GM12878 (cell line): ENCODE measurements around the gene ITGAD. TPM values are rescaled to one million over a fixed set of nuclear protein-coding genes. Genes with fewer than 3 reads are reported as not detected.
A peak's percentile ranks its signal among the peaks of the same experiment; 100 is the strongest.

ENCODE experiments used
- ATF7 ChIP-seq: fragments of 450-650 bp; IDR thresholded peaks from 2 replicates; pipeline ENCODE4 v1.6.1; 2016; ENCODE audit warnings: low read depth, mild to moderate bottlenecking
- CBFB ChIP-seq: IDR thresholded peaks from 2 replicates; pipeline ENCODE4 v1.6.1; 2016; ENCODE audit warnings: antibody characterized with exemption, low read depth
- CBX3 ChIP-seq: fragments of 200-600 bp; sonication (generic); IDR thresholded peaks from 2 replicates; pipeline ENCODE4 v1.6.1; 2016; ENCODE audit warnings: low read depth, borderline replicate concordance
- CHD4 ChIP-seq: fragments of 200-600 bp; sonication (generic); IDR thresholded peaks from 2 replicates; pipeline ENCODE4 v1.6.1; 2016; ENCODE audit warnings: mild to moderate bottlenecking
- EGR1 ChIP-seq, 2 experiments: IDR thresholded peaks; 1 replicate in 1 of 2; 2 replicates in 1 of 2; pipeline ENCODE4 v1.6.1; 2011 to 2012; ENCODE audit warnings: low read depth in 2 of 2, low read length in 2 of 2, borderline replicate concordance in 1 of 2, mild to moderate bottlenecking in 1 of 2, moderate library complexity in 1 of 2
- EP300 ChIP-seq, 2 experiments: fragments of 150-350 bp in 1 of 2; IDR thresholded peaks; 2 replicates each; pipeline ENCODE4 v1.6.1; 2011 to 2012; ENCODE audit warnings: low read depth in 2 of 2, low read length in 2 of 2, borderline replicate concordance in 1 of 2, improper control_type of control experiment in 1 of 2, inconsistent platforms in 1 of 2; ENCODE audit not compliant: control insufficient read depth in 1 of 2
- GABPA ChIP-seq: IDR thresholded peaks from 2 replicates; pipeline ENCODE4 v1.6.1; 2014; ENCODE audit warnings: antibody characterized with exemption, low read depth, mild to moderate bottlenecking, inconsistent platforms
- MEF2B ChIP-seq: fragments of 450-650 bp; IDR thresholded peaks from 2 replicates; pipeline ENCODE4 v1.6.1; 2018; ENCODE audit warnings: mild to moderate bottlenecking, moderate library complexity; ENCODE audit not compliant: partially characterized antibody, poor library complexity, severe bottlenecking
- MTA2 ChIP-seq: fragments of 450-650 bp; IDR thresholded peaks from 2 replicates; pipeline ENCODE4 v1.6.1; 2016; ENCODE audit warnings: low read depth, mild to moderate bottlenecking, moderate library complexity
- MXI1 ChIP-seq: fragments of 150-350 bp; IDR thresholded peaks from 2 replicates; pipeline ENCODE4 v1.6.1; 2011; ENCODE audit warnings: low read depth, mild to moderate bottlenecking, inconsistent platforms, low read length, improper control_type of control experiment
- PAX8 ChIP-seq: fragments of 450-650 bp; IDR thresholded peaks from 2 replicates; pipeline ENCODE4 v1.6.1; 2017; ENCODE audit warnings: mild to moderate bottlenecking, moderate library complexity
- POLR2A ChIP-seq: IDR thresholded peaks from 2 replicates; pipeline ENCODE4 v1.6.1; 2011; ENCODE audit warnings: low read depth, mild to moderate bottlenecking, low read length
- POLR2AphosphoS5 ChIP-seq: IDR thresholded peaks from 2 replicates; pipeline ENCODE4 v1.6.1; 2011; ENCODE audit warnings: mild to moderate bottlenecking, low read length, inconsistent platforms
- POU2F2 ChIP-seq: IDR thresholded peaks from 3 replicates; pipeline ENCODE4 v1.6.1; 2011; ENCODE audit warnings: low read depth, mild to moderate bottlenecking, low read length, borderline replicate concordance
- RELA ChIP-seq: fragments of 450-650 bp; IDR thresholded peaks from 2 replicates; pipeline ENCODE4 v1.8.0; 2014; ENCODE audit warnings: borderline replicate concordance; ENCODE audit not compliant: partially characterized antibody
- RUNX3 ChIP-seq: IDR thresholded peaks from 2 replicates; pipeline ENCODE4 v1.6.1; 2012; ENCODE audit warnings: low read length, inconsistent platforms
- SIN3A ChIP-seq: IDR thresholded peaks from 2 replicates; pipeline ENCODE4 v1.6.1; 2012; ENCODE audit warnings: low read depth, low read length, improper control_type of control experiment
- SP1 ChIP-seq: IDR thresholded peaks from one replicate; pipeline ENCODE4 v1.6.1; 2011; ENCODE audit warnings: low read depth, low read length
- YY1 ChIP-seq: IDR thresholded peaks from 2 replicates; pipeline ENCODE4 v1.6.1; 2011; ENCODE audit warnings: low read depth, mild to moderate bottlenecking, low read length
- ZNF384 ChIP-seq: IDR thresholded peaks from 2 replicates; pipeline ENCODE4 v1.6.1; 2012; ENCODE audit warnings: low read depth, mild to moderate bottlenecking, low read length, improper control_type of control experiment, borderline replicate concordance
- polyA plus RNA-seq, 11 experiments: library from polyadenylated mRNA; depleted of rRNA in 4 of 11; unstranded in 6 of 11; stranded (reverse) in 5 of 11; fragments of >200 nt; fragmentation: Nextera tagmentation in 4 of 11; fragmentation: Illumina TruSeq in 1 of 11; extraction: Ambion mirVana in 4 of 11; extraction: Trizol in 1 of 11; gene quantifications; 1 replicate in 1 of 11; 2 replicates in 10 of 11; pipeline versions ENCODE4 v1.2.1 to v1.2.3, GENCODE V29; 2011 to 2016; ENCODE audit warnings: inconsistent platforms in 2 of 11, missing spikeins in 2 of 11, low read depth in 1 of 11
- total RNA-seq, 4 experiments: library from RNA; depleted of rRNA in 3 of 4; stranded (reverse); fragments of >200 nt in 3 of 4; fragmentation: Illumina TruSeq in 1 of 4; extraction: Trizol in 1 of 4; gene quantifications; 2 replicates each; pipeline versions ENCODE4 v1.2.1 to v1.2.3, GENCODE V29; 2013 to 2021
- TF ChIP-seq, protein P1 (sequence below): IDR thresholded peaks from 2 replicates; pipeline ENCODE4 v1.6.1; 2012; ENCODE audit warnings: improper control_type of control experiment, low read depth, low read length; ENCODE audit not compliant: insufficient replicate concordance
- TF ChIP-seq, protein P2 (sequence below): fragments of 450-650 bp; IDR thresholded peaks from 2 replicates; pipeline ENCODE4 v1.6.1; 2017; ENCODE audit warnings: low read depth, mild to moderate bottlenecking, moderate library complexity
- TF ChIP-seq, protein P3 (sequence below): fragments of 450-650 bp; IDR thresholded peaks from 2 replicates; pipeline ENCODE4 v1.6.1; 2016; ENCODE audit warnings: mild to moderate bottlenecking

ITGAD gene
- total and polyA plus RNA-seq, 10 of the 15 experiments (the other 5 are each of a cell fraction or from before 2014, with no cell fraction given): 0.29 to 4.0 (median 1.2) TPM

DNA sequence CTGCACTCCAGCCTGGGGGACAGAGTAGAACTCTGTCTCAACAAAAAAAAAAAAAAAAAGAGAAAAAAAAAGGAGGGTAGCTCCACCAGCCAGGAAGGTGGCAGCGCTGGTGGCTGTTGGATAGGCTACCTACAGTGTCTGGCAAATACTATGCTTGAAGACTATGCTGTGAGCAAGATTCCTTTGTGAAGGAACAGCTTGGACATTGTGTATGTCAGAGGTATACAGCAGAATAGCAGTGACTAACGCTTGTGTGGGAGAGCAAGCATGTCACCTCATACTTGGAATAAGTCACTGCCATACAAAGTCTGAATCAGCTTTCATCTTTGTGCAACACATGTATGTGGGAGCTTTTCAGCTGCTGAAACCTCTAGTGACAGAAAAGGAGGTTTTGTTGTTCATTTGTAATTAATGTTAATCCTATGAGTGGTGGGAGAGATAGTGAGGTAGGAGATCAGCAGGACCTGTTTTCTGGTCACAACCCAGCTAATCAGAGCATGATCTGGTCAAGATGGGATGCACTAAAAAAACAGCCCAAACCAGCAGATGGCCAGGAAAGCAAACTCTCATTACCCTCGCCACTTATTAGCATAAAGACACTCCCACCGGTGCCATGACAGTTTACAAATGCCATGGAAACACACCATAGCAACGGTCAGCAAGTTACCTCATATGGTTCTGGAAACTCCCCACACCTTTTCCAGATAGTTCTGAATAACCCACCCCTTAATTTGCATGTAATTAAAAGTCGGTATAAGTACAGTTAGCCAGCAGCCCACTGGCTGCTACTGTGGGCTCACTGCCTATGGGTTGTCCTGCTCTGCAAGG, 6.8 kb upstream of the ITGAD start (continued):
- TF ChIP-seq, protein P1, sequence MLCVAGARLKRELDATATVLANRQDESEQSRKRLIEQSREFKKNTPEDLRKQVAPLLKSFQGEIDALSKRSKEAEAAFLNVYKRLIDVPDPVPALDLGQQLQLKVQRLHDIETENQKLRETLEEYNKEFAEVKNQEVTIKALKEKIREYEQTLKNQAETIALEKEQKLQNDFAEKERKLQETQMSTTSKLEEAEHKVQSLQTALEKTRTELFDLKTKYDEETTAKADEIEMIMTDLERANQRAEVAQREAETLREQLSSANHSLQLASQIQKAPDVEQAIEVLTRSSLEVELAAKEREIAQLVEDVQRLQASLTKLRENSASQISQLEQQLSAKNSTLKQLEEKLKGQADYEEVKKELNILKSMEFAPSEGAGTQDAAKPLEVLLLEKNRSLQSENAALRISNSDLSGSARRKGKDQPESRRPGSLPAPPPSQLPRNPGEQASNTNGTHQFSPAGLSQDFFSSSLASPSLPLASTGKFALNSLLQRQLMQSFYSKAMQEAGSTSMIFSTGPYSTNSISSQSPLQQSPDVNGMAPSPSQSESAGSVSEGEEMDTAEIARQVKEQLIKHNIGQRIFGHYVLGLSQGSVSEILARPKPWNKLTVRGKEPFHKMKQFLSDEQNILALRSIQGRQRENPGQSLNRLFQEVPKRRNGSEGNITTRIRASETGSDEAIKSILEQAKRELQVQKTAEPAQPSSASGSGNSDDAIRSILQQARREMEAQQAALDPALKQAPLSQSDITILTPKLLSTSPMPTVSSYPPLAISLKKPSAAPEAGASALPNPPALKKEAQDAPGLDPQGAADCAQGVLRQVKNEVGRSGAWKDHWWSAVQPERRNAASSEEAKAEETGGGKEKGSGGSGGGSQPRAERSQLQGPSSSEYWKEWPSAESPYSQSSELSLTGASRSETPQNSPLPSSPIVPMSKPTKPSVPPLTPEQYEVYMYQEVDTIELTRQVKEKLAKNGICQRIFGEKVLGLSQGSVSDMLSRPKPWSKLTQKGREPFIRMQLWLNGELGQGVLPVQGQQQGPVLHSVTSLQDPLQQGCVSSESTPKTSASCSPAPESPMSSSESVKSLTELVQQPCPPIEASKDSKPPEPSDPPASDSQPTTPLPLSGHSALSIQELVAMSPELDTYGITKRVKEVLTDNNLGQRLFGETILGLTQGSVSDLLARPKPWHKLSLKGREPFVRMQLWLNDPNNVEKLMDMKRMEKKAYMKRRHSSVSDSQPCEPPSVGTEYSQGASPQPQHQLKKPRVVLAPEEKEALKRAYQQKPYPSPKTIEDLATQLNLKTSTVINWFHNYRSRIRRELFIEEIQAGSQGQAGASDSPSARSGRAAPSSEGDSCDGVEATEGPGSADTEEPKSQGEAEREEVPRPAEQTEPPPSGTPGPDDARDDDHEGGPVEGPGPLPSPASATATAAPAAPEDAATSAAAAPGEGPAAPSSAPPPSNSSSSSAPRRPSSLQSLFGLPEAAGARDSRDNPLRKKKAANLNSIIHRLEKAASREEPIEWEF: no peak
- TF ChIP-seq MXI1 (peak; percentile 91), CHD4 (no peak), RUNX3 (0 out of 2 replicates have a peak, but pooled peaks have one; percentile 28), MTA2 (no peak), YY1 (peak; percentile 92), SP1 (no peak), EP300 (IDR thresholded peaks at IDR 0.05; ENCODE audit: borderline replicate concordance in 1 of 2, control insufficient read depth in 1 of 2, low read depth in 2 of 2, low read length in 2 of 2) (peak; percentile 20 to 41; a peak in 1 of 4 replicates), POLR2AphosphoS5 (peak; percentile 37; the same call in 1 of the 2 replicates), GABPA (no peak), ATF7 (peak; percentile 77), CBX3 (no peak), PAX8 (no peak), CBFB (no peak), MEF2B (peak; percentile 31), ZNF384 (no peak), SIN3A (peak; percentile 84; the same call in 1 of the 2 replicates), POLR2A (0 out of 2 replicates have a peak, but pooled peaks have one; percentile 22), POU2F2 (peak; percentile 81; the same call in 2 of the 3 replicates), RELA (peak; percentile 60), EGR1 (IDR thresholded peaks at IDR 0.05; ENCODE audit: borderline replicate concordance in 1 of 2, low read depth in 2 of 2, low read length in 2 of 2) (no peak)
- TF ChIP-seq, protein P2, sequence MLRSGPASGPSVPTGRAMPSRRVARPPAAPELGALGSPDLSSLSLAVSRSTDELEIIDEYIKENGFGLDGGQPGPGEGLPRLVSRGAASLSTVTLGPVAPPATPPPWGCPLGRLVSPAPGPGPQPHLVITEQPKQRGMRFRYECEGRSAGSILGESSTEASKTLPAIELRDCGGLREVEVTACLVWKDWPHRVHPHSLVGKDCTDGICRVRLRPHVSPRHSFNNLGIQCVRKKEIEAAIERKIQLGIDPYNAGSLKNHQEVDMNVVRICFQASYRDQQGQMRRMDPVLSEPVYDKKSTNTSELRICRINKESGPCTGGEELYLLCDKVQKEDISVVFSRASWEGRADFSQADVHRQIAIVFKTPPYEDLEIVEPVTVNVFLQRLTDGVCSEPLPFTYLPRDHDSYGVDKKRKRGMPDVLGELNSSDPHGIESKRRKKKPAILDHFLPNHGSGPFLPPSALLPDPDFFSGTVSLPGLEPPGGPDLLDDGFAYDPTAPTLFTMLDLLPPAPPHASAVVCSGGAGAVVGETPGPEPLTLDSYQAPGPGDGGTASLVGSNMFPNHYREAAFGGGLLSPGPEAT: peak; percentile 46; the same call in 1 of the 2 replicates
- TF ChIP-seq, protein P3, sequence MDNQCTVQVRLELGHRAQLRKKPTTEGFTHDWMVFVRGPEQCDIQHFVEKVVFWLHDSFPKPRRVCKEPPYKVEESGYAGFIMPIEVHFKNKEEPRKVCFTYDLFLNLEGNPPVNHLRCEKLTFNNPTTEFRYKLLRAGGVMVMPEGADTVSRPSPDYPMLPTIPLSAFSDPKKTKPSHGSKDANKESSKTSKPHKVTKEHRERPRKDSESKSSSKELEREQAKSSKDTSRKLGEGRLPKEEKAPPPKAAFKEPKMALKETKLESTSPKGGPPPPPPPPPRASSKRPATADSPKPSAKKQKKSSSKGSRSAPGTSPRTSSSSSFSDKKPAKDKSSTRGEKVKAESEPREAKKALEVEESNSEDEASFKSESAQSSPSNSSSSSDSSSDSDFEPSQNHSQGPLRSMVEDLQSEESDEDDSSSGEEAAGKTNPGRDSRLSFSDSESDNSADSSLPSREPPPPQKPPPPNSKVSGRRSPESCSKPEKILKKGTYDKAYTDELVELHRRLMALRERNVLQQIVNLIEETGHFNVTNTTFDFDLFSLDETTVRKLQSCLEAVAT: peak; percentile 83
